Stimulated activated CD8-positive, alpha-beta memory T cell treated with anti-CD3 and anti-CD28 coated beads, Interleukin-15, amount 100 ng/mL, for 1 hour (primary cell): ENCODE data around the gene RAVER1.
"Not testable (repeated sequence)": the region's sequence is repeated elsewhere in the genome, so short reads cannot be mapped to it uniquely, and the experiment has no call there.

Experiments
- DNase-seq: peaks from one replicate; pipeline ENCODE4 v3.0.0-alpha.2; 2020; ENCODE audit warnings: low read depth

Gene RAVER1, protein sequence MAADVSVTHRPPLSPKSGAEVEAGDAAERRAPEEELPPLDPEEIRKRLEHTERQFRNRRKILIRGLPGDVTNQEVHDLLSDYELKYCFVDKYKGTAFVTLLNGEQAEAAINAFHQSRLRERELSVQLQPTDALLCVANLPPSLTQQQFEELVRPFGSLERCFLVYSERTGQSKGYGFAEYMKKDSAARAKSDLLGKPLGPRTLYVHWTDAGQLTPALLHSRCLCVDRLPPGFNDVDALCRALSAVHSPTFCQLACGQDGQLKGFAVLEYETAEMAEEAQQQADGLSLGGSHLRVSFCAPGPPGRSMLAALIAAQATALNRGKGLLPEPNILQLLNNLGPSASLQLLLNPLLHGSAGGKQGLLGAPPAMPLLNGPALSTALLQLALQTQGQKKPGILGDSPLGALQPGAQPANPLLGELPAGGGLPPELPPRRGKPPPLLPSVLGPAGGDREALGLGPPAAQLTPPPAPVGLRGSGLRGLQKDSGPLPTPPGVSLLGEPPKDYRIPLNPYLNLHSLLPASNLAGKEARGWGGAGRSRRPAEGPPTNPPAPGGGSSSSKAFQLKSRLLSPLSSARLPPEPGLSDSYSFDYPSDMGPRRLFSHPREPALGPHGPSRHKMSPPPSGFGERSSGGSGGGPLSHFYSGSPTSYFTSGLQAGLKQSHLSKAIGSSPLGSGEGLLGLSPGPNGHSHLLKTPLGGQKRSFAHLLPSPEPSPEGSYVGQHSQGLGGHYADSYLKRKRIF

DNA sequence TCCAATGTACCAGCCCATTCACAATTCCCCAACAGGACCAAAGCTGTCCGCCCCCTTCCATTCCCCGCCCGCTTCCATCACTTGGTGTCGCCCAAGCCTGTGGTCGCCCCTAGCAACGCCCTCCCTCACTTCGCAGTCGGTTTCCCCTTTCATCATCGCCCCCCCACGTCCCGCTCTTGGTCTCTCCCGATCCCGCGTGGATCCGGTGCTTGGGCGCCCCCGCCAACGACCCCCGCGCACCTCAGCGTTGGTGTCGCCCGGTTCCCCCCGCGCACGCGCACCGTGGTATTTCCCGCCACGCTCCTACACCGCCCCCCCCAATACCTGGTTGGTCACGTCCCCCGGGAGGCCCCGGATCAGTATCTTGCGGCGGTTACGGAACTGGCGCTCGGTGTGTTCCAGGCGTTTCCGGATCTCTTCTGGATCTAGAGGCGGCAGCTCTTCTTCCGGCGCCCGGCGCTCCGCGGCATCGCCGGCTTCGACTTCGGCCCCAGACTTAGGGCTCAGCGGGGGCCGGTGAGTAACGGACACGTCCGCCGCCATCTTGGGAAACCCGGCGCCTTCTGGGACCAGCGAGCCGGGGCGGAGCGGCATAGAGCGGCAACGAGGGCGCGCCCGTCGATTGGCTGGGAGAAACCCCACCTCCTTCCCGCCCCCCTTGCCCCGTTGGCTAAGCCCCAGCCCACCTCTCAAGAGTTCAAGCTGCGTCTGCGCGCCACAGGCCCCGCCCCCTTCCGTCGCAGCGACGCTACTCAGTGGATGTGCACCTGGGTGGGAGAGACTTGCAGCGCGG lies at the start of gene RAVER1:
Gene RAVER1 (minus strand): TSS at position 565 of the 793 bp plus-strand sequence. CDS start 22 bp downstream, at position 543.
- peak; percentile 95 for DNase-seq

DNA sequence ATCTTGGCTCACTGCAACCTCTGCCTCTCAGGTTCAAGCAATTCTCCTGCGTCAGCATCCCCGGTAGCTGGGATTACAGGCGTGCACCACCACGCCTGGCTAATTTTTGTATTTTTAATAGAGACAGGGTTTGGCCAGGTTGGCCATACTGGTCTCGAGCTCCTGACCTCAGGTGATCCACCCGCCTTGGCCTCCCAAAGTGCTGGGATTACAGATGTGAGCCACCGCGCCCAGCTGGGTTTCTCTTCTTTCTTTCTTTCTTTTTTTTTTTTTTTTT lies 49.8 kb upstream of the RAVER1 start:
- DNase-seq, result not testable (repeated sequence)

DNA sequence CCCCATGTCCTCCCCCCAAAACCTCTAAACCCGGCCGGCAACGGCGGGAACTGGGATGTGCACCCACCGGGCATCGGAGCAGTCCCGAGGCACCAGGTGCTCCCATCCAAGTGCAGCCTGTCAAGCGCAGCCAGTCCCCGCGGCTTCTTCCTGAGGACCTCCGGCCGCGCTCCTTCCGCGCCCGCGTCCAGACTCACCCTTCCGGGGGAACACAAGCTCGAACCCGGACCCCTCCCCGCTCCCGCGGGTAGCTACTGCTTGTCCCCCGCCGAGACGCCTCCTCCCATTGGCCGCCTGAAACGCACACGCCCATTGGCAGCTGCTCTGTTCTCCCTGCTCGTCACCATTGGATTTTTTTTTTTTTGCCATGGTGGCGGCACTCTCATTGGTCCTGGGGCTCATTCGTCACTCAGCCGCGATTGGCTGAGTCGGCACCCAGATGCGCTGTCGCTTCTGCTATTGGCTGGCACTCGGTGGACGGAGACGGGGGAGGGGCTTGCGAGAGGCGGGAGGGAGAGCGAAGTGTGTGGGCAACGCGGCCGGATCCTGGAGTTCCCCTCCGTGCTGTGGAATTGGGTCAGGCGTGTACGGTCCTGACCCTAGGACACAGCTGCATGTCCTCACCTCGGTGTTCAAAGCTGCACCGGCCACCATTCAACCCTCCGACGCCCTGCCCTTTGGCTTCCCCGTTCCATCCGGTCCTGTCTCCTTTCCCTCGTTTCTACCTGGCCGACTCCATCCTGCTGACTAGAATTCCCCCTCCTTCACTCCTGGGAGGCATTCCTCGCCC lies 47.2 kb upstream of the RAVER1 start, which contains the start of gene TYK2:
Gene TYK2 (minus strand): TSS at position 260 of the 790 bp plus-strand sequence. CDS start 2,166 bp downstream, outside the sequence.
- DNase-seq, result peak; percentile 93

GRCh38 chr19:10379880-10380312 lies 46.6 kb upstream of the RAVER1 start:
- DNase-seq, result no peak

DNA sequence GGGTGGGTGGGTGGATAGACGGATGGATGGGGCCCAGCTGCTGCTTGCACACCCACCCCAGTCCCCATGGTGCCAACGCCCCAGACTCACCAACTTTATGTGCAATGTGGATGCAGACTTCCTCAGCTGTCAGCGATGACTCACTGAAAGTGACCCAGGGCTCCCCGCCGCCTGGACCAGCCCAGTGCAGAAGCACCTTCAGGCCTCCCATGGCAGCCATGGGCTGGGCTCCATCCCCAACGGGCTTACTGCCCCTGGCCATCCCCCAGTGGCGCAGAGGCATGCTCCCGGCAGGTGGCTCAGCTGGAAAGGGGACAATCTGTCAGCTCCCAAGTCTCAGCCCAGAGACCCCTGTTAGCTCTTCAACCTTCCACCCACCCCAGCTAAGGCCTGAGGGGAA lies 44.8 kb upstream of the RAVER1 start:
- no peak for DNase-seq

GRCh38 chr19:10377140-10377640 lies 43.9 kb upstream of the RAVER1 start:
- not testable (repeated sequence) for DNase-seq

DNA sequence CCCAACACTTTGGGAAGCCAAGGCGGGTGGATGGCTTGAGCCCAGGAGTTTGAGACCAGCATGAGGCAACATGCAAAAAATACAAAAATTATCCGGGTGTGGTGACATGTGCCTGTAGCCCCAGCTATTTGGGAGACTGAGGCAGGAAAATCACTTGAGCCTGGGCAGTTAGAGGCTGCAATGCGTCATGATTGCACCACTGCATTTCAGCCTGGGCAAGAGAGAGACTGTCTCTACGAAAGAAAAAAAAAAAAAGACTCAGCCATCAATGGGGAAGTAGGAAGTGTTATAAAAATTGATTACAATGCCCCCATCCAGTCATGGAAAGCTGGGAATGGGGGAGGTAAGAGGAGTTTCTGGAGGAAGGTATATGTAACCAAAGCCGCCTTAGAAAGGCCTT lies 41.6 kb upstream of the RAVER1 start:
- no peak for DNase-seq

DNA sequence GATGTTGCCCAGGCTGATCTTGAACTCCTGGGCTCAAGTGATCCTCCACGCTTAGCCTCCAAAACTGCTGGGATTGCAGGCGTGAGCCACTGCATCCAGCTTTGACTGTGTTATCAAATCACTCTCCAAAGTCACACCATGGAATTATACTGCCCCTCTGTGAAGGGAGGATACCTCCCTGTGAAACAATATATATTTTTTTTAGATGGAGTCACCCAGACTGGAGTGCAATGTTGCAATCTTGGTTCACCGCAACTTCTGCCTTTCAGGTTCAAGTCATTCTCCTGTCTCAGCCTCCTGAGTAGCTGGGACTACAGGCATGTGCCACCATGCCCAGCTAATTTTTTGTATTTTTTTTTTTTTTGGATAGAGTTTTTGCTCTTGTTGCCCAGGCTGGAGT lies 39.4 kb upstream of the RAVER1 start:
- no peak for DNase-seq

DNA sequence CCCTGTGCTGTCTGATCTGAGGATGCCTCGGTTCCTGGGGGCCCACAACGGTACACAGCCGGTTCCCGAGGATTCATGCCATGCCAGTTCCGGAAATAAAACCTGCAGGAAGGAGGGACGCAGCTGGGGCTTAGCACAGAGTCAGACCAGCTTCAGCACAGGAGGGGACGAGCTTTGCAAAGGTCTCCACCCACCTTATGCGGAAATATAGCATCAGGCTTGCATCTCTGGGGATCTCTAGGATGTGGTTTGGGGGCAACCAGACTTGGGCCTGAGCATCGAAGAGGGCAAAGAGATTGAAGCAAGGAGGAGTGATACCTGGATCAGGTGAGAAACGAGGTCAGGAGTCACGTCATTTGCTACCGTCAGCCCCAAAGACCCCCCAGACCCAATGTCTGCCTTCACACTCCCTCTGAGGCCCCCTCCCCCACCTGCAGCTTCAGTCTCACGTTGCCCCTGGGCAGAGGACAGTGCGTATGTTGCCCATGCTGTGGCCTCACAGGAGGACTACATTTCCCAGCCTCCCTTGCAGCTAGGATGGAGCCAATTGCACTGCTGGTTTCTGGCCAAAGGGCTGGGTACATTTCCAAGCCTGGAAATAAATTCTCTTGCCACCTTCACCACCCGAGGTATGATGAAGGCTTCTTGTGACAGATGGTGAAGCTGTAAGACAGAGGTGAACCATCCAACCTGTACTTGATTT lies 34.9 kb upstream of the RAVER1 start:
- DNase-seq, result no peak

GRCh38 chr19:10366950-10367512 lies 33.7 kb upstream of the RAVER1 start:
- not testable (repeated sequence) for DNase-seq

- DNase-seq, result no peak
These were observed 32.2 kb upstream of the RAVER1 start for GRCh38 chr19:10365518-10365917.

DNA sequence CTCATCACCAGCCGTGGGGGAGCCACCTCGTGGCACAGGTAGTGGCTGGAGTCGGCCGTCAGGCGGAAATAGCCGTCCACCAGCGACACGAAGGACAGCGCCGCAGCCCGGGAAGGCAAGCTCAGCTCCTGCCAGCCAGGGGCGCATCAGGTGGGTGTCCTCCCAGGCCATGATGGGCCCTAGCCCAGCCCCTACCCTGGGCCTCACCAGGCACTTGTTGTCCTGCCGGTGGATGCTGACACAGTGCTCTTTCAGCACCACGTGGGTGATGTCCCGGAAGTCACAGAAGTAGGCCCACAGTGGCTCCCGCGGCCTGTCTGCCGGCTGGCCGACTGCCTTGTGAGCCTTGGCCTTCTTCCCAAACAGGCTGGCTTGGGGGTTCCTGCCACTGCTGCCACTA lies 31.3 kb upstream of the RAVER1 start:
- no peak for DNase-seq

GRCh38 chr19:10363789-10364281 lies 30.5 kb upstream of the RAVER1 start:
- DNase-seq, result no peak

DNA sequence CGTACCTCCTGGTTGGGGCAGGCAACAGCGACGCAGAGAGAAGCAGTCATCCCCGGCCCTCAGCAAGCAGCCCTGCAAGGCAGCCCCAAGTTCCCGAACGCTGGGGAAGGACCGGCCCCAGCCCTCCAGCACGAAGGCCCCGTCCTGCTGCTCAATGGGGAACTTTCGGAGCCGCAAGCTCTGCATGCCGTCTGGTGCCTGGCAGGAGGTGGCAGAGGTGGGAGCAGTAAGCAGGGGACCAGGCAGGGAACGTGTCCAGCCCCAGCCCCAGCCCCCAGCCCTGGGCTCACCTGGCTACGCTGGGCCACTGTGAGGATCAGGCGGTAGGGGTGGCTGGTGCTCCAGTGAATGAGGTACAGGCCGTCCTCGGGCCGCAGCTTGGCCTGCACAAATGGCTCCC lies 28.9 kb upstream of the RAVER1 start:
- no peak for DNase-seq

- DNase-seq, result no peak
These were observed 28.3 kb upstream of the RAVER1 start for GRCh38 chr19:10361569-10362011.

GRCh38 chr19:10356431-10356830 lies 23.1 kb upstream of the RAVER1 start:
- DNase-seq, result no peak

GRCh38 chr19:10353793-10354391 lies 20.6 kb upstream of the RAVER1 start:
- no peak for DNase-seq

DNA sequence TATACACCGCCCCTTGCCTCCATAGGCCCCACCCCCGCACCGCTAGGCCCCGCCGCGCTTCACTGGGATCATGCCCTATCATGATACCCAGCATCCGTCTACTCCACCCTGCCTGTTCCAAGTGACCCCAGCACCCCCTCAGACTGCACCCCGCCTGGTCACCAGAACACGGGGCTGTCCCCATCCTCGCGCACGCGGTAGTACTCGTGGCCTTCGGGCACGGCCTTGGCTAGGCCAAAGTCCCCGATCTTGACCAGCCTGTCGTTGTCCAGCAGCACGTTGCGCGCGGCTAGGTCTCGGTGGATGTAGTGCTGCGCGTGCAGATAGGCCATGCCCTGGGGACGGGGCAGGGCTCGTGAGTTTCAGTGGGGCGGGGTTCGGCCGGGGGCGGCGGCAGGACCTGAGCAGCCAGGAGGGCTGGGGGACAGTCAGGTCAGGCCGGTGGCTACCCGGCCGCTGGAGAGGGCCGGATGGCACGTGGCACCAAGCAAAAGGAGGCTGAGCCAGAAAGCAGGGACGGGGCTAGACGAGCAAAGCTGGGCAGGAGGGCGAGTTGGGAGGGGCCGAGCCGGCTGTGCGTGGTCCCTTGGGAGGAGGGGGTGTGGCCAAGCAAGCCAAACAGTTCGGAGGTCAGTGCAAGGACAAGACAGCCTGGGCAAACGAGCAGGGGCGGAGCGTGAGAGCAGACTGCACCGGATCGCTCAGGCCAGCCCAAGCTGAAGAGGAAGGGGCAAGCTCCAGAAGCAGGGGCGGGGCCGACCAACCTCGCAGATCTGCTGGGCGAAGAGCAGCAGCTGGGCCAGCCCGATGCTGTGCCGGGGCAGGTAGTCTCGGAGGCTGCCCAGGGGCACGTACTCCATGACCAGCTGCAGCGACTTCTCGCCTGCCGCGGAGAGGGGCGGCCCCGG lies 19.7 kb upstream of the RAVER1 start:
- DNase-seq, result no peak

GRCh38 chr19:10346509-10346908 lies 13.2 kb upstream of the RAVER1 start:
- DNase-seq, result no peak
